HG03575 (cell line): Measurements from ENCODE around the gene BAZ1A.

Experiments
- ATAC-seq: cut with Tn5 transposase; IDR thresholded peaks from one replicate; pipeline ENCODE4 v1.9.1; 2021; ENCODE audit not compliant: unreplicated experiment, insufficient number of reproducible peaks, low FRiP score; ENCODE audit errors: extremely low read depth

Gene BAZ1A

DNA sequence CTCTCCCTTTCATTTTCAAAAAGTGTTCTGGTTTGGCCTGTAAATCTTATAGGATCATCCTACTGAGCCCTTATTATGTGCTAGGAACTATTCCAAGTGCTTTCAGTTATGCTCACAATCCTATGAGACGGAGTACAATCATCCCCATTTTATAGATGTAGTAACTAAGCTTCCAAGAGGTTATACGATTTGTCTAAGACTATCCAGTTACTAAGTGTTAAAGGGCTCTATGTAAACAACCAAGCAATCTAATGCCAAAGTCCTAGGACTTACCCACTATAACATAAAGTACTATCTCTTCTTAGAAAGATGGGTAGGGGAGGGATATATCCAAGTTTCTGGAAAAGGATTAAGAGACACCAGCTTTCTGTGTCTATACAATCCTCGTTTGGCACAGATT is 167.4 kb downstream of the BAZ1A start:
- ATAC-seq = no peak
